B cell (primary cell): ENCODE data around the gene ZBTB21. TPM values are rescaled to one million over a fixed set of nuclear protein-coding genes. Genes with fewer than 3 reads are reported as not detected.

Source experiments
- ATAC-seq: fragments of 200-7000 bp; cut with Tn5 transposase; one replicate; pipeline ENCODE4 v1.10.0; 2021; ENCODE audit warnings: low read depth, mild to moderate bottlenecking, moderate number of reproducible peaks, moderate library complexity
- CTCF ChIA-PET: fragments of 350-600 bp; sonication (Branson Sonifier 250); formaldehyde crosslinking; loops from one replicate; lab custom pipeline; 2021; ENCODE audit warnings: antibody characterized with exemption, inconsistent platforms; lab: Charles Lee
- POLR2A ChIA-PET: fragments of 350-600 bp; sonication (Branson Sonifier 250); formaldehyde crosslinking; loops from one replicate; lab custom pipeline; 2021; ENCODE audit warnings: antibody characterized with exemption; lab: Charles Lee
- DNase-seq: peaks from one replicate; pipeline ENCODE4 v3.0.0; 2013
- H2AFZ ChIP-seq: 2 replicates; pipeline ENCODE4 v1.6.1; 2012; ENCODE audit warnings: mild to moderate bottlenecking, low read depth, low read length; ENCODE audit not compliant: insufficient read depth, poor library complexity, severe bottlenecking
- H3K27ac ChIP-seq, 2 donors: 1 replicate in 1 of 2; 2 replicates in 1 of 2; pipeline ENCODE4 v1.5.1; 2012 to 2013; ENCODE audit warnings: low read length in 2 of 2, mild to moderate bottlenecking in 2 of 2, moderate library complexity in 1 of 2
- H3K27me3 ChIP-seq, 4 experiments: fragments of 200-600 bp in 1 of 4; sonication (generic) in 1 of 4; replicated peaks in 1 of 4; 1 replicate in 2 of 4; 2 replicates in 2 of 4; pipeline versions ENCODE4 v1.6.1 to v1.7.0; 2013 to 2016; ENCODE audit warnings: low read length in 3 of 4, mild to moderate bottlenecking in 2 of 4, mixed read lengths in 1 of 4, moderate library complexity in 1 of 4; ENCODE audit not compliant: insufficient read depth in 4 of 4, control insufficient read depth in 3 of 4; ENCODE audit errors: control extremely low read depth in 1 of 4
- H3K36me3 ChIP-seq, 2 experiments: replicated peaks in 1 of 2; 1 replicate in 1 of 2; 2 replicates in 1 of 2; pipeline versions ENCODE4 v1.6.1 to v1.7.1; 2013; ENCODE audit warnings: low read length in 1 of 2; ENCODE audit not compliant: insufficient read depth in 2 of 2, control insufficient read depth in 1 of 2; ENCODE audit errors: control extremely low read depth in 1 of 2, extremely low read depth in 1 of 2
- H3K4me1 ChIP-seq, 2 donors: fragments of 200-600 bp in 1 of 2; sonication (generic) in 1 of 2; 1 replicate in 1 of 2; 2 replicates in 1 of 2; pipeline versions ENCODE4 v1.5.1 to v1.6.1; 2013 to 2017; ENCODE audit warnings: low read length in 2 of 2; ENCODE audit not compliant: control insufficient read depth in 2 of 2, insufficient read depth in 2 of 2
- H3K4me2 ChIP-seq: replicated peaks from 2 replicates; pipeline ENCODE3; 2012; ENCODE audit warnings: mild to moderate bottlenecking, low read depth, low read length; ENCODE audit not compliant: poor library complexity, severe bottlenecking
- H3K4me3 ChIP-seq, 5 experiments: fragments of 200-600 bp in 1 of 5; sonication (generic) in 1 of 5; 1 replicate in 3 of 5; 2 replicates in 2 of 5; pipeline versions ENCODE4 v1.5.1 to v1.7.0; 2011 to 2016; ENCODE audit warnings: low read length in 4 of 5, mild to moderate bottlenecking in 4 of 5, low read depth in 2 of 5, control low read depth in 1 of 5, moderate library complexity in 1 of 5; ENCODE audit not compliant: insufficient read depth in 1 of 5; ENCODE audit errors: control extremely low read depth in 1 of 5, extremely low read depth in 1 of 5
- H3K79me2 ChIP-seq: fragments of 200-600 bp; sonication (generic); one replicate; pipeline ENCODE4 v1.6.0; 2016; ENCODE audit warnings: low read length; ENCODE audit not compliant: control insufficient read depth, insufficient read depth
- H3K9ac ChIP-seq: fragments of 200-600 bp; sonication (generic); 2 replicates; pipeline ENCODE4 v1.6.1; 2017; ENCODE audit warnings: mild to moderate bottlenecking, low read length, moderate library complexity
- H3K9me3 ChIP-seq, 3 donors: one replicate each; pipeline versions ENCODE4 v1.6.1 to v1.7.1; 2013; ENCODE audit warnings: low read length in 2 of 3; ENCODE audit not compliant: control insufficient read depth in 2 of 3, insufficient read depth in 1 of 3; ENCODE audit errors: control extremely low read depth in 1 of 3
- H4K20me1 ChIP-seq: 2 replicates; pipeline ENCODE4 v1.6.0; 2012; ENCODE audit warnings: mild to moderate bottlenecking, low read length; ENCODE audit not compliant: insufficient read depth, control insufficient read depth, poor library complexity, severe bottlenecking
- H3K27ac Mint-ChIP-seq: one replicate; pipeline ENCODE4 v1.8.0; 2021; ENCODE audit warnings: mixed read lengths
- H3K27me3 Mint-ChIP-seq: one replicate; pipeline ENCODE4 v1.8.0; 2021; ENCODE audit warnings: mixed read lengths
- H3K4me1 Mint-ChIP-seq: one replicate; pipeline ENCODE4 v1.8.0; 2021; ENCODE audit warnings: mixed read lengths
- H3K4me3 Mint-ChIP-seq: one replicate; pipeline ENCODE4 v1.8.0; 2021; ENCODE audit warnings: mixed read lengths
- H3K9me3 Mint-ChIP-seq: one replicate; pipeline ENCODE4 v1.8.0; 2022; ENCODE audit warnings: mixed read lengths; ENCODE audit not compliant: insufficient read depth
- CTCF ChIP-seq: fragments of 200-600 bp; IDR thresholded peaks from one replicate; pipeline ENCODE4 v1.8.0; 2022; ENCODE audit warnings: antibody characterized with exemption, mild to moderate bottlenecking
- EZH2 ChIP-seq: IDR thresholded peaks from 2 replicates; pipeline ENCODE4 v1.6.1; 2012; ENCODE audit warnings: borderline replicate concordance, low read depth, mild to moderate bottlenecking, moderate library complexity, low read length; ENCODE audit not compliant: insufficient read depth, poor library complexity, severe bottlenecking
- WGBS: methylation state at CpG from one replicate; pipeline ENCODE4 v1.1.5; 2013; ENCODE audit warnings: missing lambda C conversion rate; ENCODE audit not compliant: insufficient coverage; 5-methylcytosine and 5-hydroxymethylcytosine counted together
- intact Hi-C: fragments of 100-400 bp; cut with micrococcal nuclease; formaldehyde crosslinking; loops from one replicate; pipeline ENCODE4 v1.10.0; 2022
- polyA plus RNA-seq: library from polyadenylated mRNA; depleted of rRNA; stranded (reverse); fragments of >200 nt; gene quantifications from 2 replicates; pipeline ENCODE4 v1.2.3, GENCODE V29; 2012
- total RNA-seq, 2 donors: library from RNA; stranded (reverse); fragments of 120-200 nt in 1 of 2; gene quantifications; 1 replicate in 1 of 2; 2 replicates in 1 of 2; pipeline versions ENCODE4 v1.2.3 to v1.2.4, GENCODE V29; 2013 to 2022

Gene ZBTB21
- total and polyA plus RNA-seq, 2 donors (not counting 1 experiment from before 2014, with no cell fraction given) = 12.4 to 40.1 TPM

- no peaks in the 10 kb centered on the region for H3K27me3 Mint-ChIP-seq
- no peaks in the 10 kb centered on the region for H4K20me1 ChIP-seq
- H3K9ac ChIP-seq = no peak overlapping the region
- TF ChIP-seq EZH2 (no peak), CTCF (no peak)
- H3K9me3 Mint-ChIP-seq = no peaks in the 10 kb centered on the region
- peaks cover 53% of the 10 kb centered on the region for H3K4me1 Mint-ChIP-seq
- H3K9me3 ChIP-seq = peaks cover 0 to 9% (median 0%) of the 10 kb centered on the region in 3 donors
- no peaks in the 10 kb centered on the region for H3K79me2 ChIP-seq
- ATAC-seq (no peak), DNase-seq (no peak)
- no peak overlapping the region for H2AFZ ChIP-seq
- no peak overlapping the region for H3K4me2 ChIP-seq
- H3K36me3 ChIP-seq = no peaks in the 10 kb centered on the region
- no peaks in the 10 kb centered on the region for H3K27me3 ChIP-seq
- peaks cover 33 to 56% of the 10 kb centered on the region in 2 donors for H3K4me1 ChIP-seq
- H3K4me3 ChIP-seq = no peak overlapping the region
- no peak overlapping the region for H3K4me3 Mint-ChIP-seq
- CTCF ChIA-PET = interaction anchor here (1.3 kb wide), 1 partner anchor 48 kb away, joined by 3 read pairs; the partner anchor contains the start of gene ZBTB21
- H3K27ac ChIP-seq = no peak overlapping the region
- intact Hi-C loops = no loop called here
- H3K27ac Mint-ChIP-seq = peak overlapping the region; percentile 53
- POLR2A ChIA-PET = no interaction called here
- WGBS = 87% methylated on average over 10 of the region's 11 CpGs
These were observed 47.8 kb upstream of the ZBTB21 start for GRCh38 chr21:42057851-42058437.

- no peak overlapping the region for H3K27ac ChIP-seq
- H3K27me3 ChIP-seq = no peaks in the 10 kb centered on the region
- DNase-seq = no peak
- peaks cover 47% of the 10 kb centered on the region for H3K4me1 Mint-ChIP-seq
- no peaks in the 10 kb centered on the region for H4K20me1 ChIP-seq
- no peak for ATAC-seq
- H3K79me2 ChIP-seq = no peaks in the 10 kb centered on the region
- intact Hi-C loops = no loop called here
- H3K9ac ChIP-seq = no peak overlapping the region
- H3K4me3 ChIP-seq = no peak overlapping the region
- no peaks in the 10 kb centered on the region for H3K36me3 ChIP-seq
- no peak overlapping the region for H3K4me2 ChIP-seq
- peaks cover 0 to 6% (median 0%) of the 10 kb centered on the region in 3 donors for H3K9me3 ChIP-seq
- H3K9me3 Mint-ChIP-seq = no peaks in the 10 kb centered on the region
- CTCF ChIA-PET = no interaction called here
- WGBS = 68% methylated on average over 7 of the region's 17 CpGs
- POLR2A ChIA-PET = interaction anchor here (0.6 kb wide), 1 partner anchor 124 kb away, joined by 4 read pairs; no protein-coding TSS in a partner anchor
- no peak overlapping the region for H3K4me3 Mint-ChIP-seq
- no peak overlapping the region for H2AFZ ChIP-seq
- no peaks in the 10 kb centered on the region for H3K27me3 Mint-ChIP-seq
- no peak for TF ChIP-seq CTCF
- TF ChIP-seq EZH2 = no peak
- H3K4me1 ChIP-seq = peaks cover 28 to 48% of the 10 kb centered on the region in 2 donors
- H3K27ac Mint-ChIP-seq = peak overlapping the region; percentile 53
These were observed 47.0 kb upstream of the ZBTB21 start for GRCh38 chr21:42056996-42057689.
